Heart left ventricle (tissue), 16 donors: ENCODE measurements around the gene DIS3L2. TPM values are rescaled to one million over a fixed set of nuclear protein-coding genes. Genes with fewer than 3 reads are reported as not detected.

Experiments
- ATAC-seq, 4 donors: fragments of 200-7000 bp; cut with Tn5 transposase; one replicate each; pipeline ENCODE4 v1.9.1; 2020 to 2022; ENCODE audit warnings: moderate library complexity in 4 of 4, mild to moderate bottlenecking in 3 of 4, moderate number of reproducible peaks in 1 of 4
- DNase-seq, 5 donors: peaks; one replicate each; pipeline ENCODE4 v3.0.0-alpha.2; 2020
- H3K27ac ChIP-seq, 12 donors: fragments of 200-600 bp; sonication (generic) in 4 of 12; one replicate each; pipeline versions ENCODE4 v1.5.0 to v1.8.0; 2016 to 2022; ENCODE audit warnings: mild to moderate bottlenecking in 2 of 12
- H3K27me3 ChIP-seq, 9 donors: fragments of 200-600 bp; sonication (generic) in 2 of 9; one replicate each; pipeline versions ENCODE4 v1.5.1 to v1.8.0; 2016 to 2022; ENCODE audit warnings: mild to moderate bottlenecking in 3 of 9
- H3K36me3 ChIP-seq, 9 donors: fragments of 200-600 bp; sonication (generic) in 2 of 9; one replicate each; pipeline versions ENCODE4 v1.5.0 to v1.8.0; 2018 to 2022; ENCODE audit warnings: mild to moderate bottlenecking in 2 of 9
- H3K4me1 ChIP-seq, 12 donors: fragments of 200-600 bp; sonication (generic) in 4 of 12; one replicate each; pipeline versions ENCODE4 v1.5.0 to v1.8.0; 2016 to 2022; ENCODE audit warnings: mild to moderate bottlenecking in 3 of 12
- H3K4me3 ChIP-seq, 12 donors: fragments of 200-600 bp; sonication (generic) in 4 of 12; one replicate each; pipeline versions ENCODE4 v1.5.0 to v1.8.0; 2017 to 2022; ENCODE audit warnings: mild to moderate bottlenecking in 9 of 12, moderate library complexity in 4 of 12
- H3K9me3 ChIP-seq, 12 donors: fragments of 200-600 bp; sonication (generic) in 4 of 12; one replicate each; pipeline versions ENCODE4 v1.5.0 to v1.8.0; 2016 to 2022; ENCODE audit warnings: mild to moderate bottlenecking in 1 of 12
- POLR2A ChIP-seq, 2 donors: fragments of 450-650 bp; IDR thresholded peaks; one replicate each; pipeline ENCODE4 v1.6.1; 2017; ENCODE audit warnings: antibody characterized with exemption in 2 of 2, mild to moderate bottlenecking in 2 of 2, moderate library complexity in 2 of 2
- WGBS, 4 donors: extraction: QIAGEN DNeasy Blood & Tissue Kit in 2 of 4; methylation state at CpG; one replicate each; pipeline versions ENCODE4 v1.1.5 to v1.1.7; 2013 to 2018; 5-methylcytosine and 5-hydroxymethylcytosine counted together
- intact Hi-C, 10 donors: fragments of 100-400 bp; cut with DNase I; formaldehyde crosslinking; loops; one replicate each; pipeline versions ENCODE4 v1.11.1 to v1.14.2; 2022
- polyA plus RNA-seq, 2 donors: library from polyadenylated mRNA; stranded (reverse); fragments of 200-250 nt; gene quantifications; one replicate each; pipeline ENCODE4 v1.2.3, GENCODE V29; 2013
- total RNA-seq, 9 donors: library from RNA; depleted of rRNA in 2 of 9; stranded (reverse); fragments of >200 nt in 2 of 9; fragmentation: NEBNext Ultra II Directional in 3 of 9; extraction: Animal tissue kit (Norgen Biotek cat#: 25700) in 3 of 9; gene quantifications; one replicate each; pipeline versions ENCODE4 v1.1.0 to v1.2.4, GENCODE V29; 2016 to 2023
- TF ChIP-seq, protein P1 (sequence below), 12 donors: fragments of 200-600 bp; sonication (generic) in 4 of 12; IDR thresholded peaks; one replicate each; pipeline versions ENCODE4 v1.5.0 to v1.8.0; 2018 to 2022; ENCODE audit warnings: antibody characterized with exemption in 12 of 12, mild to moderate bottlenecking in 5 of 12
- donor health status: ischemic (EF 13 %, LVEDD 7.1; RV severe dilation, severe dysfunction).
- donor health status: healthy with polysubstance abuse.
- donor health status: DM: no; HTN: yes; CAD: no.
- donor health status: DM: no; HTN: no; CAD: no.
- donor health status: ischemic (EF 25% LVEDD 6.9; RV normal size, moderate dysfunction).
- donor health status: ischemic (EF 25% LVEDD 5.7; RV mildly dilated, moderate dysfunction).
- donor health status: healthy.
- donor health status: DM: yes; HTN: yes; CAD: no.
- donor health status: ischemic (EF 35%, LVEDD 5.7; RV mildly dilated, moderate dysfunction).
- donor health status: nonischemic (EF 11% LVEDD 7.7; RV severe dilation, severe dysfunction).
- donor health status: DM: yes; HTN: yes; CAD: no.
- donor health status: PGD.
- donor health status: ischemic (EF 29% LVEDD 5.4; RV normal size, mild dysfunction).
- donor health status: nonischemic (EF 23%, LVEDD 6.1; RV moderate dilation, normal function).

The DIS3L2 gene
- total and polyA plus RNA-seq, 11 donors = 12.4 to 27.3 (median 21.8) TPM

DNA sequence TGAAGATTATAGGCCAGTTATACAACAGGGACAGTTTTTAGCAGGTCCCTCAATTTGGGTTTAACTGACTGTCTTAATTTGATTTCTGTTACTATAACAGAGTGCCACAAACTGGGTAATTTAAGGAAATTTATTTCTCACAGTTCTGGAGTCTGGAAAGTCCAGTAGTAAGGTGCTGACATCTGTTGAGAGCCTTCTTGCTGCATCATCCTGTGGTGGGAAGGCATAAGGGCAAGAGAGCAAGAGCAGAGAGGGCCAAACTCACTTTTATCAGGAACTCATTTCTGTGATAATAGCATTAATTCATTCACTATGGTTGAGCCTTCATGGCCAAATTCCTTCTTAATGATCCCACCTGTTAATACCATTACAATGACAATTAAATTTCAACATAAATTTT lies 36.5 kb downstream of the DIS3L2 start:
- H3K4me1 ChIP-seq = peaks cover 0 to 30% (median 11%) of the 10 kb centered on the region in 12 donors
- no peak for DNase-seq
- no peaks in the 10 kb centered on the region for H3K27me3 ChIP-seq
- H3K4me3 ChIP-seq = no peak overlapping the region
- peak in 2 of 4 donors; percentile 48 to 67 for ATAC-seq
- H3K27ac ChIP-seq = no peak overlapping the region
- intact Hi-C loops = no loop called here
- no peak for TF ChIP-seq POLR2A (IDR thresholded peaks at IDR 0.05)
- TF ChIP-seq, protein P1, sequence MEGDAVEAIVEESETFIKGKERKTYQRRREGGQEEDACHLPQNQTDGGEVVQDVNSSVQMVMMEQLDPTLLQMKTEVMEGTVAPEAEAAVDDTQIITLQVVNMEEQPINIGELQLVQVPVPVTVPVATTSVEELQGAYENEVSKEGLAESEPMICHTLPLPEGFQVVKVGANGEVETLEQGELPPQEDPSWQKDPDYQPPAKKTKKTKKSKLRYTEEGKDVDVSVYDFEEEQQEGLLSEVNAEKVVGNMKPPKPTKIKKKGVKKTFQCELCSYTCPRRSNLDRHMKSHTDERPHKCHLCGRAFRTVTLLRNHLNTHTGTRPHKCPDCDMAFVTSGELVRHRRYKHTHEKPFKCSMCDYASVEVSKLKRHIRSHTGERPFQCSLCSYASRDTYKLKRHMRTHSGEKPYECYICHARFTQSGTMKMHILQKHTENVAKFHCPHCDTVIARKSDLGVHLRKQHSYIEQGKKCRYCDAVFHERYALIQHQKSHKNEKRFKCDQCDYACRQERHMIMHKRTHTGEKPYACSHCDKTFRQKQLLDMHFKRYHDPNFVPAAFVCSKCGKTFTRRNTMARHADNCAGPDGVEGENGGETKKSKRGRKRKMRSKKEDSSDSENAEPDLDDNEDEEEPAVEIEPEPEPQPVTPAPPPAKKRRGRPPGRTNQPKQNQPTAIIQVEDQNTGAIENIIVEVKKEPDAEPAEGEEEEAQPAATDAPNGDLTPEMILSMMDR (IDR thresholded peaks at IDR 0.05) = no peak
- H3K9me3 ChIP-seq = no peaks in the 10 kb centered on the region
- no peaks in the 10 kb centered on the region for H3K36me3 ChIP-seq

DNA sequence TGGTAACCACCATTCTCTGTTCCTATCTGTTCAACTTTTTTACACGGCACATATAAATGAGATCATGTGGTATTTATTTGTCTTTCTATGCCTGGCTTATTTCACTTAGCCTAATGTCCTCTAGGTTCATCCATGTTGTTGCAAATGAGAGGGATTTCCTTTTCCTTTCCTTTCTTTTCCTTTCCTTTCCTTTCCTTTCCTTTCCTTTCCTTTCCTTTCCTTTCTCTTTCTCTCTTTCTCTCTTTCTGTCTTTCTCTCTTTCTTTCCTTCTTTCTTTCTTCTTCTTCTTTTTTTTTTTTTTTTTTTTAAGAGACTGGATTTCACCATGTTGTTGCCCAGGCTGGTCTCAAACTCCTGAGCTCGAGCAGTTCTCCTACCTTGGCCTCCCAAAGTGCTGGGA lies 38.9 kb downstream of the DIS3L2 start:
- DNase-seq = no peak
- H3K36me3 ChIP-seq = no peaks in the 10 kb centered on the region
- H3K9me3 ChIP-seq = no peaks in the 10 kb centered on the region
- no peaks in the 10 kb centered on the region for H3K27me3 ChIP-seq
- peaks cover 0 to 30% (median 10%) of the 10 kb centered on the region in 12 donors for H3K4me1 ChIP-seq
- WGBS, 4 donors = 91 to 97% (median 95%) methylated on average over 2 of the region's 2 CpGs
- no peak overlapping the region for H3K4me3 ChIP-seq
- no peak for TF ChIP-seq POLR2A (IDR thresholded peaks at IDR 0.05)
- TF ChIP-seq, protein P1 (IDR thresholded peaks at IDR 0.05) = no peak
- H3K27ac ChIP-seq = no peak overlapping the region
- ATAC-seq = no peak
- intact Hi-C loops = no loop called here

DNA sequence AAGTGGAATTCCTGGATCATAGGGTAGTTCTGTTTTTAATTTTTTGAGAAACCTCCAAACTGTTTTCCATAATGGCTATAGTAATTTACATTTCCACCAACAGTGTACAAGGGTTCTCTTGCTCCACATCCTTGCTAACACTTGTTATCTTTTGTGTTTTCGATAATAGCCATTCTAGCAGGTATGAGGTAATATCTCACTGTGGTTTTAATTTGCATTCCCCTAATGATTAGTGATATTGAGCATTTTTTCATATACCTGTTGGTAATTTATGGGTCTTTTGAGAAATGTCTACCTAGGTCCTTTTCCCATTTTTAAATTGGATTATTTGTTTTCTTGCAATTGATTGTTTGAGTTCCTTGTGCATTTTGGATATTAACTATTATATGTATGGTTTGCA lies 39.6 kb downstream of the DIS3L2 start:
- Histone ChIP-seq H3K27me3 (no peaks in the 10 kb centered on the region), H3K4me3 (no peak overlapping the region), H3K36me3 (no peaks in the 10 kb centered on the region), H3K27ac (no peak overlapping the region), H3K4me1 (peaks cover 0 to 25% (median 7%) of the 10 kb centered on the region in 12 donors), H3K9me3 (no peaks in the 10 kb centered on the region)
- WGBS, 4 donors = 93 to 98% (median 96%) methylated on average over 1 of the region's 1 CpG
- no peak for ATAC-seq
- no peak for DNase-seq
- intact Hi-C loops = no loop called here
- TF ChIP-seq POLR2A (IDR thresholded peaks at IDR 0.05) = no peak
- TF ChIP-seq, protein P1 (IDR thresholded peaks at IDR 0.05) = no peak

DNA sequence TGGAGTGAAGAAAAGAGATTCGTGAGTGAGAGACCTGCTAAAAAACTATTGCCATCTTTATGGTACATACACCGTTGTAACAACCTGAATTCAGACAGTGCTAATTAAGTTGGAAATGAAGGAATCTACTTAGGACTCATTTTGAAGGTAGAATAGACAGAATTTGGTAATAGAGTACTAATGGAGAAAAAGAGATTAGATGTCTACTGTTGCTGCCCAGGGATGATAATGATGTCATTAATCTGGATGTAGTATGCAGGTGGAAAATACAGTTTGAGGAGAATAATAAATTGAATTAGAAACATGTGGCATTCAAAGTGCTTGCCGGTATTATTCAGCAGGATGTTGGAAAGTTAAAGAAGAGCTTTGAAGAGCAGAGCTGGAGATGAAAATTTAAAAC lies 44.7 kb downstream of the DIS3L2 start:
- Histone ChIP-seq H3K27ac (no peak overlapping the region), H3K36me3 (no peaks in the 10 kb centered on the region), H3K27me3 (no peaks in the 10 kb centered on the region), H3K9me3 (no peaks in the 10 kb centered on the region), H3K4me1 (peaks cover 0 to 8% (median 0%) of the 10 kb centered on the region in 12 donors), H3K4me3 (no peak overlapping the region)
- no peak for ATAC-seq
- WGBS, 4 donors = 80 to 98% (median 96%) methylated on average over 3 of the region's 3 CpGs
- DNase-seq = no peak
- intact Hi-C loops = no loop called here
- TF ChIP-seq, protein P1 (IDR thresholded peaks at IDR 0.05) = no peak
- TF ChIP-seq POLR2A (IDR thresholded peaks at IDR 0.05) = no peak
